Esophagus squamous epithelium (tissue), 5 donors: ENCODE measurements around the gene SPATC1L. TPM values are rescaled to one million over a fixed set of nuclear protein-coding genes. Genes with fewer than 3 reads are reported as not detected.
"Not testable (repeated sequence)": the region's sequence is repeated elsewhere in the genome, so short reads cannot be mapped to it uniquely, and the experiment has no call there.

Experiments
- DNase-seq: peaks from one replicate; lab custom pipeline; 2025; lab: John Stamatoyannopoulos, UW
- H3K27ac ChIP-seq, 4 donors: fragments of 200-600 bp; sonication (generic); one replicate each; pipeline ENCODE4 v1.5.1; 2016 to 2019; ENCODE audit warnings: mild to moderate bottlenecking in 1 of 4
- H3K27me3 ChIP-seq, 4 donors: fragments of 200-600 bp; sonication (generic); 1 replicate in 3 of 4; 2 replicates in 1 of 4; pipeline versions ENCODE4 v1.5.1 to v1.6.0; 2017 to 2021; ENCODE audit warnings: antibody characterized with exemption in 1 of 4
- H3K36me3 ChIP-seq, 3 donors: fragments of 200-600 bp; sonication (generic); one replicate each; pipeline ENCODE4 v1.5.1; 2016 to 2019
- H3K4me1 ChIP-seq, 3 donors: fragments of 200-600 bp; sonication (generic); one replicate each; pipeline ENCODE4 v1.5.1; 2017 to 2019
- H3K4me3 ChIP-seq, 4 donors: fragments of 200-600 bp; sonication (generic); 1 replicate in 3 of 4; 2 replicates in 1 of 4; pipeline ENCODE4 v1.5.1; 2016 to 2019; ENCODE audit warnings: mild to moderate bottlenecking in 2 of 4, moderate library complexity in 1 of 4
- H3K9me3 ChIP-seq, 3 donors: fragments of 200-600 bp; sonication (generic); one replicate each; pipeline ENCODE4 v1.5.1; 2016 to 2019
- POLR2A ChIP-seq, 4 donors: fragments of 450-650 bp; IDR thresholded peaks; one replicate each; pipeline ENCODE4 v1.6.1; 2017; ENCODE audit warnings: antibody characterized with exemption in 4 of 4, mild to moderate bottlenecking in 4 of 4, moderate library complexity in 3 of 4
- WGBS, 2 donors: methylation state at CpG; one replicate each; pipeline ENCODE4 v1.1.5; 2018; 5-methylcytosine and 5-hydroxymethylcytosine counted together
- intact Hi-C: fragments of 100-400 bp; cut with DNase I; formaldehyde crosslinking; loops from one replicate; pipeline ENCODE4 v1.15.0; 2022
- total RNA-seq, 4 donors: library from RNA; depleted of rRNA; stranded (reverse); fragments of >200 nt; gene quantifications; one replicate each; pipeline ENCODE4 v1.1.0, GENCODE V29; 2016
- TF ChIP-seq, protein P1 (sequence below), 6 experiments: fragments of 450-650 bp in 4 of 6; fragments of 200-600 bp in 2 of 6; sonication (generic) in 2 of 6; IDR thresholded peaks; one replicate each; pipeline ENCODE4 v1.5.1; 2016 to 2019; ENCODE audit warnings: antibody characterized with exemption in 6 of 6, mild to moderate bottlenecking in 4 of 6, moderate library complexity in 4 of 6
- donor health status: DM: yes; HTN: yes; CAD: no.

The SPATC1L gene
- total RNA-seq, 4 donors from 2014 or later = 4.0 to 7.2 (median 6.3) TPM

DNA sequence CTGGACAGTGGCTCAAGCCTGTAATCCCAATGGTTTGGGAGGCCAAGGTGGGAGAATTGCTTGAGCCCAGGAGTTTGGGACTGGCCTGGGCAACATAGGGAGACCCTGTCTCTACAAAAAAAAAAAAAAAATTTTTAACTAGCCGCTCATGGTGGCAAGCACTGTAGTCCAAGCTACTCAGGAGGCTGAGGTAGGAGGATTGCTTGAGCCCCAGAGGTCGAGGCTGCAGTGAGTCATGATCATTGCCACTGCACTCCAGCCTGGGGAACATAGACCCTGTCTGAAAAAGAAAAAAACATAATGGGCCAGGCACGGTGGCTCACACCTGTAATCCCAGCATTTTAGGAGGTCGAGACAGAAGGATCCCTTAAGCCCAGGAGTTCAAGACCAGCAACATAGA lies 5.3 kb downstream of the SPATC1L start:
- peaks cover 0 to 5% (median 0%) of the 10 kb centered on the region in 3 donors for H3K4me1 ChIP-seq

GRCh38 chr21:46176443-46177129 lies 7.7 kb downstream of the SPATC1L start:
- WGBS, 2 donors = 87% methylated on average over 3 of the region's 3 CpGs
- H3K27ac ChIP-seq, H3K9me3 ChIP-seq, H3K4me3 ChIP-seq, intact Hi-C loops, H3K36me3 ChIP-seq, H3K4me1 ChIP-seq, DNase-seq: not testable (repeated sequence)
- peaks cover 0 to 12% (median 0%) of the 10 kb centered on the region in 4 donors for H3K27me3 ChIP-seq

More for the DNA sequence above, 5.3 kb downstream of the SPATC1L start:
- H3K36me3 ChIP-seq = no peaks in the 10 kb centered on the region
- no peak overlapping the region for H3K4me3 ChIP-seq
- no peaks in the 10 kb centered on the region for H3K27me3 ChIP-seq
- no peak for DNase-seq
- TF ChIP-seq POLR2A (IDR thresholded peaks at IDR 0.05) = no peak
- TF ChIP-seq, protein P1, sequence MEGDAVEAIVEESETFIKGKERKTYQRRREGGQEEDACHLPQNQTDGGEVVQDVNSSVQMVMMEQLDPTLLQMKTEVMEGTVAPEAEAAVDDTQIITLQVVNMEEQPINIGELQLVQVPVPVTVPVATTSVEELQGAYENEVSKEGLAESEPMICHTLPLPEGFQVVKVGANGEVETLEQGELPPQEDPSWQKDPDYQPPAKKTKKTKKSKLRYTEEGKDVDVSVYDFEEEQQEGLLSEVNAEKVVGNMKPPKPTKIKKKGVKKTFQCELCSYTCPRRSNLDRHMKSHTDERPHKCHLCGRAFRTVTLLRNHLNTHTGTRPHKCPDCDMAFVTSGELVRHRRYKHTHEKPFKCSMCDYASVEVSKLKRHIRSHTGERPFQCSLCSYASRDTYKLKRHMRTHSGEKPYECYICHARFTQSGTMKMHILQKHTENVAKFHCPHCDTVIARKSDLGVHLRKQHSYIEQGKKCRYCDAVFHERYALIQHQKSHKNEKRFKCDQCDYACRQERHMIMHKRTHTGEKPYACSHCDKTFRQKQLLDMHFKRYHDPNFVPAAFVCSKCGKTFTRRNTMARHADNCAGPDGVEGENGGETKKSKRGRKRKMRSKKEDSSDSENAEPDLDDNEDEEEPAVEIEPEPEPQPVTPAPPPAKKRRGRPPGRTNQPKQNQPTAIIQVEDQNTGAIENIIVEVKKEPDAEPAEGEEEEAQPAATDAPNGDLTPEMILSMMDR (IDR thresholded peaks at IDR 0.05) = no peak
- peaks cover 0 to 4% (median 3%) of the 10 kb centered on the region in 3 donors for H3K9me3 ChIP-seq
- H3K27ac ChIP-seq = no peak overlapping the region
- intact Hi-C loops = no loop called here
- WGBS, 2 donors = 83 to 88% methylated on average over 4 of the region's 4 CpGs

DNA sequence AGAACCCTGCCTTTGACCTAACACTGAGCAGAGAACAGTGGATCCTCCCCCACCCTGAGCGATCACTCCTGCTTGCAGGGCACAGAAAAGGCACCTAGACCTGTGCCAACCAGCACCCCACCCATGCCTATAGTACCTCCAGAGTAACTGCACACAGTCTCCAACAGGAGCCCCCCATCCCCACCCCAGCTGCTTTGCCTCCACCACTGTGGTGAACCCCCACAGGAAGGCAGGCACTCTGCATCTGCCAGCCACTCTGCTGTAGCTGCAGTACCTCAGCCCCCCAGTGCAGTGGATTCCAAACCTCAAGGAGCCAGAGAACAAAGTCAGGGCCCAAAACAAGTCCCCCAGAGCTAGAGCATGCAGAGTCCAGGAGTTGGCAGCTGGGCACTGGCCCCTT lies 10.7 kb downstream of the SPATC1L start:
- no peak for TF ChIP-seq POLR2A (IDR thresholded peaks at IDR 0.05)
- TF ChIP-seq, protein P1 (IDR thresholded peaks at IDR 0.05) = no peak
- Histone ChIP-seq H3K27ac (no peak overlapping the region), H3K4me3 (no peak overlapping the region), H3K27me3 (peaks cover 0 to 12% (median 0%) of the 10 kb centered on the region in 4 donors), H3K36me3 (no peaks in the 10 kb centered on the region), H3K9me3 (peaks cover 0 to 4% (median 3%) of the 10 kb centered on the region in 3 donors), H3K4me1 (no peaks in the 10 kb centered on the region)
- intact Hi-C loops = no loop called here
- 100% methylated on average over 1 of the region's 1 CpG for WGBS, 2 donors
- DNase-seq = no peak

DNA sequence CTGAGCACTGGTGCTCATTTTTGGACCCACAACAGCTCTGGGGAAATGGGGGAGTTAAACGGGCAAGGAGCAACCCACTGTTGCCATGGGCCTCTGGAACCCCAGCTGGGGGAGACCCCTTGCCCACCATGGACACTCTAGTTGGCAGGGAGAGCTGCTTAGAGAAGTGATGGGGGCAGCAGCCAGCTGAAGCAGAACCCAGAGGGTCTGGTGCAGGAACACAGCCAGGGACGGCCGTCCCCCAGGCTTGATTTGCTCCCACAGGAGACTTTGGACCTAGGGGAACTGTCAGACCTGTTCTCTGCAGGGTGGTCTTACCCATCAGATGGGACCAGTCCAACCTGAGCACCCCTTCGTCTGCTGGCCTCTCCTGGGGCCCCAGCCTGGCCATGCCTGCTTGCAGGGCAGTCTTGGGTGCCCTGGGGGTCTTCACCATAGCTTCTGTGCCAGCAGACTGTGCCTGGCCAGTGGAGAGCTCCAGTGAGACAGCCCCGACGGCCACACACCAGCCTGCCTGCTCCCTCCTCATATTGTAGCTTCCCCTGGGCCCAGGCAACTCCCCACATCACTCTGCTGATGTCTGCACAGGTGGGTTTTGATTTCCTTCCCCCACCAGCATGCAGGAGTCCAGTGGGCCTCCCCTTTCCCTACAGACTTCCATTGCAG lies 11.3 kb downstream of the SPATC1L start:
- TF ChIP-seq POLR2A (IDR thresholded peaks at IDR 0.05) = no peak
- TF ChIP-seq, protein P1 (IDR thresholded peaks at IDR 0.05) = no peak
- 70 to 82% methylated on average over 2 to 4 of the region's 6 CpGs for WGBS, 2 donors
- no peaks in the 10 kb centered on the region for H3K36me3 ChIP-seq
- no peak overlapping the region for H3K27ac ChIP-seq
- no peaks in the 10 kb centered on the region for H3K4me1 ChIP-seq
- intact Hi-C loops = no loop called here
- DNase-seq = no peak
- H3K4me3 ChIP-seq = no peak overlapping the region
- H3K27me3 ChIP-seq = peaks cover 0 to 12% (median 0%) of the 10 kb centered on the region in 4 donors
- H3K9me3 ChIP-seq = peaks cover 0 to 4% (median 3%) of the 10 kb centered on the region in 3 donors

DNA sequence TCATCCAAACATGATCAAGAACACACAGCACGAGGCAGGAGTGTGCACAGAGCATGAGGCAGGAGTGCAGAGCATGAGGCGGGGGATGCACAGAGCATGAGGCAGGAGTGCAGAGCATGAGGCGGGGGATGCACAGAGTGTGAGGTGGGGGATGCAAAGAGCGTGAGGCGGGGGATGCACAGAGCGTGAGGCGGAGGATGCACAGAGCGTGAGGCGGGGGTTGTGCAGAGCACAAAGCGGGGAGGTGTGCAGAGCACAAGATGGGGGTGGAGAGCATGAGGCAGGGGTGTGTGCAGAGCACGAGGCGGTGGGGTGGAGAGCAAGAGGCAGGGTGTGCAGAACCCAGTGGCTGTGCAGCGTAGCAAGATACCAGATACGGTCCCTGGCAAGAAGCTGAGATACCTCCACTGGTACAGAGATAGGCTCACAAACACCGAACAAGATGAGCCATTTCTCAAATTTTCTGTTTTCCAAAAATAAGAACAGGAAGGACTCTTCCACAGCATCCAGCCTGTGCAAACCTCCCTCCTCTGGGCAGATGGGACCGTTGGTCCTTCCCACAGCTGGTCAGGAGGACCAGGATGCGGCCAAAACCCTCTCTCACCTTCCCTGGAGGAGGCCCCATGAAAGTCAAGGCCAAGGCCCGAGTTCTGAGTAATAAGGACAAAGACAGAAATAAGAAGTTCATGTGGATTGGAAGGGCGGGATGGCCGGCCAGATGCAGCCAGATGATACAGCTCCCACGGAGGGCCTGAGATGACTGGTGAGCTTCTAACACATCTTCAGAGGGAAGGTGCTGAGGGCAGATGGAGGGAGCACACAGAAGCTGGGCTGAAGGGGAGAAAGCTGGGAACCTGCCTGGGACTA lies 12.0 kb downstream of the SPATC1L start:
- 82 to 86% methylated on average over 20 of the region's 21 CpGs for WGBS, 2 donors
- peaks cover 0 to 12% (median 0%) of the 10 kb centered on the region in 4 donors for H3K27me3 ChIP-seq
- no peaks in the 10 kb centered on the region for H3K4me1 ChIP-seq
- no peak for DNase-seq
- H3K9me3 ChIP-seq = peaks cover 0 to 4% (median 3%) of the 10 kb centered on the region in 3 donors
- intact Hi-C loops = no loop called here
- no peaks in the 10 kb centered on the region for H3K36me3 ChIP-seq
- TF ChIP-seq, protein P1 (IDR thresholded peaks at IDR 0.05) = no peak
- TF ChIP-seq POLR2A (IDR thresholded peaks at IDR 0.05) = no peak
- H3K27ac ChIP-seq = no peak overlapping the region
- H3K4me3 ChIP-seq = no peak overlapping the region
